Neural progenitor cell (in vitro differentiated cells): ENCODE results near the gene MS4A14.

Experiments used
- EZH2 ChIP-seq: fragments of 200-600 bp; sonication (generic); IDR thresholded peaks from 2 replicates; pipeline ENCODE4 v1.6.1; 2017; ENCODE audit warnings: antibody characterized with exemption, mild to moderate bottlenecking, moderate library complexity
- EZH2phosphoT487 ChIP-seq: fragments of 200-600 bp; sonication (generic); IDR thresholded peaks from 2 replicates; pipeline ENCODE4 v1.6.1; 2017; ENCODE audit warnings: antibody characterized with exemption
- TF ChIP-seq, protein P1 (sequence below): fragments of 200-600 bp; sonication (generic); IDR thresholded peaks from 2 replicates; pipeline ENCODE4 v1.5.1; 2017; ENCODE audit warnings: antibody characterized with exemption, mild to moderate bottlenecking

- TF ChIP-seq EZH2phosphoT487 (no peak), EZH2 (no peak)
- TF ChIP-seq, protein P1, sequence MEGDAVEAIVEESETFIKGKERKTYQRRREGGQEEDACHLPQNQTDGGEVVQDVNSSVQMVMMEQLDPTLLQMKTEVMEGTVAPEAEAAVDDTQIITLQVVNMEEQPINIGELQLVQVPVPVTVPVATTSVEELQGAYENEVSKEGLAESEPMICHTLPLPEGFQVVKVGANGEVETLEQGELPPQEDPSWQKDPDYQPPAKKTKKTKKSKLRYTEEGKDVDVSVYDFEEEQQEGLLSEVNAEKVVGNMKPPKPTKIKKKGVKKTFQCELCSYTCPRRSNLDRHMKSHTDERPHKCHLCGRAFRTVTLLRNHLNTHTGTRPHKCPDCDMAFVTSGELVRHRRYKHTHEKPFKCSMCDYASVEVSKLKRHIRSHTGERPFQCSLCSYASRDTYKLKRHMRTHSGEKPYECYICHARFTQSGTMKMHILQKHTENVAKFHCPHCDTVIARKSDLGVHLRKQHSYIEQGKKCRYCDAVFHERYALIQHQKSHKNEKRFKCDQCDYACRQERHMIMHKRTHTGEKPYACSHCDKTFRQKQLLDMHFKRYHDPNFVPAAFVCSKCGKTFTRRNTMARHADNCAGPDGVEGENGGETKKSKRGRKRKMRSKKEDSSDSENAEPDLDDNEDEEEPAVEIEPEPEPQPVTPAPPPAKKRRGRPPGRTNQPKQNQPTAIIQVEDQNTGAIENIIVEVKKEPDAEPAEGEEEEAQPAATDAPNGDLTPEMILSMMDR: no peak
Observed at GRCh38 chr11:60357771-60358170, 38.5 kb upstream of the MS4A14 start.
